Endothelial cell (in vitro differentiated cells): ENCODE measurements around the gene RBM33. TPM values are rescaled to one million over a fixed set of nuclear protein-coding genes. Genes with fewer than 3 reads are reported as not detected.

Source experiments
- DNase-seq: peaks from one replicate; pipeline ENCODE4 v3.0.0; 2021; ENCODE audit warnings: low spot score
- H3K27ac Mint-ChIP-seq: one replicate; pipeline ENCODE4 v1.8.0; 2021; ENCODE audit warnings: mixed read lengths, inconsistent platforms; ENCODE audit not compliant: unreplicated experiment
- H3K27me3 Mint-ChIP-seq: one replicate; pipeline ENCODE4 v1.8.0; 2021; ENCODE audit warnings: mild to moderate bottlenecking, moderate library complexity, mixed read lengths, inconsistent platforms; ENCODE audit not compliant: unreplicated experiment
- H3K36me3 Mint-ChIP-seq: one replicate; pipeline ENCODE4 v1.8.0; 2021; ENCODE audit warnings: mild to moderate bottlenecking, low read depth, mixed read lengths, inconsistent platforms; ENCODE audit not compliant: unreplicated experiment
- H3K4me1 Mint-ChIP-seq: one replicate; pipeline ENCODE4 v1.8.0; 2021; ENCODE audit warnings: mild to moderate bottlenecking, mixed read lengths, inconsistent platforms; ENCODE audit not compliant: unreplicated experiment
- H3K4me3 Mint-ChIP-seq: one replicate; pipeline ENCODE4 v1.8.0; 2021; ENCODE audit warnings: mild to moderate bottlenecking, mixed read lengths, inconsistent platforms; ENCODE audit not compliant: unreplicated experiment
- H3K9me3 Mint-ChIP-seq: one replicate; pipeline ENCODE4 v1.8.0; 2021; ENCODE audit warnings: mixed read lengths, inconsistent platforms; ENCODE audit not compliant: unreplicated experiment
- total RNA-seq: library from RNA; stranded (reverse); fragmentation: NEBNext Ultra II Directional; extraction: Animal tissue kit (Norgen Biotek cat#: 25700); gene quantifications from one replicate; pipeline ENCODE4 v1.2.1, GENCODE V29; 2021; ENCODE audit not compliant: unreplicated experiment
- TF ChIP-seq, protein P1 (sequence below): fragments of 200-600 bp; sonication (generic); IDR thresholded peaks from one replicate; pipeline ENCODE4 v1.5.0; 2021; ENCODE audit warnings: antibody characterized with exemption; ENCODE audit not compliant: unreplicated experiment

RBM33 gene
- total RNA-seq, 1 donor from 2014 or later = 65.3 TPM

DNA sequence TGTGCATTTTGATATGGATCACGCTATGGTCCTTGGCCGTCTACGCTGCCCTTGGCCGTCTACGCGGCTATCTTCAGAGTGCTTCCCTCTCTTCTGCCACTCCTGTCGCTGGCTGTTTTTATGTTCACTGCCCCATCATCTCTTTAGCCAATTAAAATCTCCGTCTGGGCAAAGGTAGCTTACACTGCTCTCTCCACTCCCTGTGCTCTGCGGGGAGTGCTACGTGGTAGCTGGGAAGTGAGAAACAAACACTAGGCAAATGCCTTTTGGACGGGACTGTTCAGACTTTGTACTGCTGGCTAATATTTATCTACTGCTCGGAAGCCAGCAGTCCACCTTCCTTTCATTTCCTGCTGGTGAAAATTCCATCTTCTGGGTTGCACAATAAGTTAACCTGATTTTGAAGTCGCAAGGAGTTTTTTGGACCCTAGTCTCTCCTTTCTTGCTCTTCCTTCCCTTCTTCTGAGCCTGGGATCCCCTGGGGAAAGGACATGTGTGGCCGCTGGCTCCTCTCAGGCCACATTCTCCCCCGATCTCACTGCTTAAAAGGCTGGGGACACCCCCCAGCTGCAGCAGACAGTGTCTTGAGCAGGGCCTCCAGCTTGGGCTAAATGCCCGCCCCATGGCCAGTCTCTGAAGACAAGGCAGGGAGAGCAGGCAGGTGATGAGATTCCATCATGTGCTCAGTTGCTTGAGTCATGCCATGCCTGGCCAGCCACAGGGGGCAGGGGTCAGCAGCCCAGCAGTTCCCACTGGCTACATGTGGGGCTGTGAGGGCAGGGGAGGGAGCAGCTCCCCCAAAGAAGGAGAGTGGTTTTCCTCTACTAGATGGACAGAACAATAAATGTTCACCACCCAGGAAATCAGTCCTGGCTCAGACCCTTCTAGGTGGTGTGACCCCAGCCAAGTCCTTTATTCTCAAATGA is 25.5 kb upstream of the RBM33 start:
- TF ChIP-seq, protein P1, sequence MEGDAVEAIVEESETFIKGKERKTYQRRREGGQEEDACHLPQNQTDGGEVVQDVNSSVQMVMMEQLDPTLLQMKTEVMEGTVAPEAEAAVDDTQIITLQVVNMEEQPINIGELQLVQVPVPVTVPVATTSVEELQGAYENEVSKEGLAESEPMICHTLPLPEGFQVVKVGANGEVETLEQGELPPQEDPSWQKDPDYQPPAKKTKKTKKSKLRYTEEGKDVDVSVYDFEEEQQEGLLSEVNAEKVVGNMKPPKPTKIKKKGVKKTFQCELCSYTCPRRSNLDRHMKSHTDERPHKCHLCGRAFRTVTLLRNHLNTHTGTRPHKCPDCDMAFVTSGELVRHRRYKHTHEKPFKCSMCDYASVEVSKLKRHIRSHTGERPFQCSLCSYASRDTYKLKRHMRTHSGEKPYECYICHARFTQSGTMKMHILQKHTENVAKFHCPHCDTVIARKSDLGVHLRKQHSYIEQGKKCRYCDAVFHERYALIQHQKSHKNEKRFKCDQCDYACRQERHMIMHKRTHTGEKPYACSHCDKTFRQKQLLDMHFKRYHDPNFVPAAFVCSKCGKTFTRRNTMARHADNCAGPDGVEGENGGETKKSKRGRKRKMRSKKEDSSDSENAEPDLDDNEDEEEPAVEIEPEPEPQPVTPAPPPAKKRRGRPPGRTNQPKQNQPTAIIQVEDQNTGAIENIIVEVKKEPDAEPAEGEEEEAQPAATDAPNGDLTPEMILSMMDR = no peak
- no peak overlapping the region for H3K4me3 Mint-ChIP-seq
- H3K4me1 Mint-ChIP-seq = no peaks in the 10 kb centered on the region
- no peaks in the 10 kb centered on the region for H3K9me3 Mint-ChIP-seq
- H3K27me3 Mint-ChIP-seq = peaks cover 2% of the 10 kb centered on the region
- no peak for DNase-seq
- H3K27ac Mint-ChIP-seq = no peak overlapping the region
- peaks cover 10% of the 10 kb centered on the region for H3K36me3 Mint-ChIP-seq

DNA sequence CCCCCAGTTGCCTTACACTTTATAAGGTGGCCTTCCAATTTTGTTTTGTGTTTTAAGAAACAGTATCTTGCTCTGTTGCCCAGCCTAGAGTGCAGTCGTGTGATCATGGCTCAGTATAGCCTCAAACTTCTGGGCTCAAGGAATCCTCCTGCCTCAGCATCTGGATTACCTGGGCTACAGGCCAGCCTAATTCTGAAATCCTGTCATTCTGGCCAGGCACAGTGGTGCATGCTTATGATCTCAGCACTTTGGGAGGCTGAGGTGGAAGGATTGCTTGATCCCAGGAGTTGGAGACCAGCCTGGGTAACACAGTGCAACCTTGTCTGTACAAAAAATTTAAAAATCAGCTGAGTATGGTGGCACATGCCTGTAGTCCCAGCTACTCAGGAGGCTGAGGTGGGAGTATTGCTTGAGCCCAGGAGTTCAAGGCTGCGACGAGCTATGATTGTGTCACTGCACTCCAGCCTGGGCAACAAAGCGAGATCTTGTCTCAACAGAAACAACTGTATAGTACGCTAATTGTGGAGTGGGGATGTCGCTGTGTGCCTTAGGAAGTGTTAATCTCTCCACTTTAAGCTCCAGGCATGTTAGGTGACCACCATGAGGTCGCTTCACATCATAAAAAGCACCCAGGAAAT is 24.7 kb upstream of the RBM33 start:
- Mint-ChIP-seq H3K27ac (no peak overlapping the region), H3K4me1 (no peaks in the 10 kb centered on the region), H3K9me3 (no peaks in the 10 kb centered on the region), H3K36me3 (peaks cover 10% of the 10 kb centered on the region), H3K27me3 (peaks cover 2% of the 10 kb centered on the region), H3K4me3 (no peak overlapping the region)
- DNase-seq = no peak
- TF ChIP-seq, protein P1 = no peak

DNA sequence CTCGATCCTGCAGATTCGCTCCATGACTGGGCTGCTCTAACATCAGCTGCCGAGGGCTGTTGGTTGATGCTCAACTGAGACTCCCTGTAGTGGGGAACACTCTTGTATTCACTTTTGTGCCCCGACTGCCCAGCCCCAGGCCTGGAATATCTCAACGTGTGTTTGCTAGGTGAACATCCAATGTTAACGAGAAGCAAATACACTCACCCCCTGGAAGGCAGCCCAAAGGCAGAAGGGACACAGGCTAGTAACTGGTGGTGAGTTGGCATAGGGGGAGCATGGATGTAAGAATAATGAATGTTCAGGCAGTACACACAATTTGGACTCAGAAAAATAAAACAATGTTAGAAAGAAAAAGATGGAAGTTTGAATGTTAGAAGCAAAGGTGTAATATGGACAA is 24.0 kb upstream of the RBM33 start:
- peaks cover 10% of the 10 kb centered on the region for H3K36me3 Mint-ChIP-seq
- no peaks in the 10 kb centered on the region for H3K27me3 Mint-ChIP-seq
- H3K4me3 Mint-ChIP-seq = no peak overlapping the region
- no peak for DNase-seq
- H3K4me1 Mint-ChIP-seq = no peaks in the 10 kb centered on the region
- H3K9me3 Mint-ChIP-seq = no peaks in the 10 kb centered on the region
- no peak overlapping the region for H3K27ac Mint-ChIP-seq
- TF ChIP-seq, protein P1 = no peak

DNA sequence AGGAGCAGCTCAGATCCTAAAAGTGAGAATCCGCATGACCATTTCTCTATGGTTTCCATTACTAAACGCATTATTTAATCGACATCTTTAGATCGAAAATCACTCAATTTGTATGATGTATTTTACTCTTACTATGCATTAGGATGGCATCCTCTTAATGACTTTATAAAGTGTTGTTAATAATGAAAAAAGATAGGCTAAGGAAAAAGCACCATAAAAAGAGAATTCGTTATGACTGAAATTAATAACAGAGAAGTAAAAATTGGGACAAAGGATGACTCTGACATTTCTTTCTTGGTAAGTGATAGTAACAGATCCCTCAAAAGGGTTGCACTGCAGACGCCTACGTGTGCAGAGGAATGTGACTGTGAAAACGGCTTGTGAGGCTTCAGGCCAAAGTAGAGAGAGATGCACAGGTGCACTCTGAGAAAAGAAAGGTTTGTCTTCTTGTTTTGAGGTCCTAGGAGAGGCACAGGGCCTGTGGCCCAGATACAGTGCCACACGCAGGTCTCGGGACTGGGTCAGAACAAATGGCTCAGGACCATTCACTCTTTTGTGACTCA is 23.0 kb upstream of the RBM33 start:
- Mint-ChIP-seq H3K27me3 (no peaks in the 10 kb centered on the region), H3K36me3 (peaks cover 6% of the 10 kb centered on the region)

More for the DNA sequence above, 23.0 kb upstream of the RBM33 start:
- Mint-ChIP-seq H3K4me3 (no peak overlapping the region), H3K9me3 (no peaks in the 10 kb centered on the region), H3K27ac (no peak overlapping the region), H3K4me1 (no peaks in the 10 kb centered on the region)
- no peak for DNase-seq
- TF ChIP-seq, protein P1 = no peak
